ENCODE measurements around the gene PRND. TPM values are rescaled to one million over a fixed set of nuclear protein-coding genes. Genes with fewer than 3 reads are reported as not detected.

The PRND gene, protein sequence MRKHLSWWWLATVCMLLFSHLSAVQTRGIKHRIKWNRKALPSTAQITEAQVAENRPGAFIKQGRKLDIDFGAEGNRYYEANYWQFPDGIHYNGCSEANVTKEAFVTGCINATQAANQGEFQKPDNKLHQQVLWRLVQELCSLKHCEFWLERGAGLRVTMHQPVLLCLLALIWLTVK
- total RNA-seq = 0.09 and 0.30 TPM in 2 replicates

DNA sequence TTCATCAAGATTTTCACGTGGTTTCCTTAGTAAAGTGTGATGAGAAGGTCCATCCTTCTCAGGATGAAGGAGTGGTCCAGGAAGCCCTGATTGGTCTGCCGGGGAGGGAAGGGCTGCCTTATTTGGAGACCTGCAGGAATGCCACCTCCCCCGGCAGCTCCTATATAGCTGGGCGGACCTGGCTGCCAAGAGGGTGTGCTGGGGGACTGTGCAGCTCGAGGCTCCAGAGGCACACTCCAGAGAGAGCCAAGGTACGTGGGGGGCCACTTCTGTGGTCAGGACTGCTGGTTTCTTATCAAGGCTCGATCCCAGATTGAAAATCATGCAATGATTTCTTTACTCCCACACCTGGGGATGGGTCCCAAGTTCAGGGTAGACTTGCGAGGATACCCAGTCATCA lies at the start of gene PRND:
Gene PRND, plus strand, starts transcription at position 191 of the 400 bp plus-strand sequence. CDS start 2,643 bp downstream, outside the sequence.

Other genes with a start within 250 kb of the PRND start
- 728 and 1,302 TPM in 2 replicates for gene PRNP, start 35.5 kb upstream of the PRND start, total RNA-seq
- 3.0 and 3.4 TPM in 2 replicates for gene RASSF2, start 101.7 kb downstream of the PRND start, total RNA-seq